GM20000 (cell line): Measurements from ENCODE around the gene MAGI2.
"Not testable (repeated sequence)": the region's sequence is repeated elsewhere in the genome, so short reads cannot be mapped to it uniquely, and the experiment has no call there.

Experiments
- DNase-seq: peaks from one replicate; pipeline ENCODE4 v3.0.0; 2012; ENCODE audit warnings: low spot score
- TF ChIP-seq, protein P1 (sequence below): IDR thresholded peaks from 2 replicates; pipeline ENCODE4 v1.5.1; 2012; ENCODE audit warnings: mild to moderate bottlenecking, control low read depth; ENCODE audit errors: extremely low read depth, missing control alignments

The MAGI2 gene

GRCh38 chr7:78528964-78529363, 924.5 kb downstream of the MAGI2 start:
- TF ChIP-seq, protein P1, sequence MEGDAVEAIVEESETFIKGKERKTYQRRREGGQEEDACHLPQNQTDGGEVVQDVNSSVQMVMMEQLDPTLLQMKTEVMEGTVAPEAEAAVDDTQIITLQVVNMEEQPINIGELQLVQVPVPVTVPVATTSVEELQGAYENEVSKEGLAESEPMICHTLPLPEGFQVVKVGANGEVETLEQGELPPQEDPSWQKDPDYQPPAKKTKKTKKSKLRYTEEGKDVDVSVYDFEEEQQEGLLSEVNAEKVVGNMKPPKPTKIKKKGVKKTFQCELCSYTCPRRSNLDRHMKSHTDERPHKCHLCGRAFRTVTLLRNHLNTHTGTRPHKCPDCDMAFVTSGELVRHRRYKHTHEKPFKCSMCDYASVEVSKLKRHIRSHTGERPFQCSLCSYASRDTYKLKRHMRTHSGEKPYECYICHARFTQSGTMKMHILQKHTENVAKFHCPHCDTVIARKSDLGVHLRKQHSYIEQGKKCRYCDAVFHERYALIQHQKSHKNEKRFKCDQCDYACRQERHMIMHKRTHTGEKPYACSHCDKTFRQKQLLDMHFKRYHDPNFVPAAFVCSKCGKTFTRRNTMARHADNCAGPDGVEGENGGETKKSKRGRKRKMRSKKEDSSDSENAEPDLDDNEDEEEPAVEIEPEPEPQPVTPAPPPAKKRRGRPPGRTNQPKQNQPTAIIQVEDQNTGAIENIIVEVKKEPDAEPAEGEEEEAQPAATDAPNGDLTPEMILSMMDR = no peak

GRCh38 chr7:78523930-78524329, 929.5 kb downstream of the MAGI2 start:
- DNase-seq = no peak
- TF ChIP-seq, protein P1 = no peak

More at GRCh38 chr7:78528964-78529363, 924.5 kb downstream of the MAGI2 start:
- no peak for DNase-seq

- TF ChIP-seq, protein P1 = no peak
Measured at GRCh38 chr7:78521961-78522360, 931.5 kb downstream of the MAGI2 start.

DNA sequence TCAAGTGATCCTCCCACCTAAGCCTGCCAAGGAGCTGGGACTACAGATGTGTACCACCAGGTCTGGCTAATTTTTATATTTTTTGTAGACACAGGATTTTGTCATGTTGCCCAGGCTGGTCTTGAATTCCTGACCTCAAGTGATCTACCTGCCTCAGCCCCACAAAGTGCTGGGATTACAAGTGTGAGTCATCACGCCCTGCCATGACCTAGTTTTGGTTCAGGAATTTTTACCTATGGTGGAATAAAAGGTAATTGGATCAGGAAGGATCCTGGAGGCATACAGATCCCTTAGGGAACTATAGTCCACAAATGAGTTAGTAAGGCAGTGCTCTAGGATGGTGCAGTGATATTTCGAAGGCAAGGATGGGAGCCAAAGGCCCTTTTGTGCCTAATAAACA, 937.0 kb downstream of the MAGI2 start:
- TF ChIP-seq, protein P1 = no peak
- DNase-seq = no peak

More at GRCh38 chr7:78521961-78522360, 931.5 kb downstream of the MAGI2 start:
- DNase-seq = no peak

GRCh38 chr7:78514634-78515033, 938.8 kb downstream of the MAGI2 start:
- TF ChIP-seq, protein P1 = no peak

DNA sequence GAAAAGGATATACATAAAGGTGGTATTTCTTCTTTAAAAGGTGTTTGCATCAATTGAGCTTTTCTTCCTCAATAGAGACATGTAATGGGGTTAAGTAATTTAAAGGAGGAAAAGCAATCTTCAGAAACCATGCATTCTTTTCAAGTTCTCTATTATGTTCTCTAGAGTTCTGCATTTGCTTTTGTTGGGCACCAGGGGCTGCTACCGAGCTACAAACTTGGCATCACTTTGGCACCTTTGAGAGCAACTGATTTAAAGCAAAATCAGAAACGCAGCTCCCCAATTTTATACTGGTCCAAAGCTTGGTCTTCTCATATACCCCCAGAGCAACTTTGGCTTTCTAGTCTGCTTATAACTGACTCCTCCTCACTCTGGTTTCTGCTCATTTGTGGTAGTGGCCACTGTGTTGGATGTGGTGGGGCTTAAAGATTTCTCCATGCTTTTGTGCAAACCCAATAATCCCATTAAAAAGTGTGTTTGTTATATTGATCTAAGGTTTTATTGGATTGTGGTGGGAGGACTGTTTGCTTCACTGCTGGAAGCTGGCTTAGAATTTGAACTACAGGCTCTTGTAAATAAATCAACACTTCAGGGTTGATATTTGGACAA, 942.8 kb downstream of the MAGI2 start:
- DNase-seq = peak; percentile 7
- TF ChIP-seq, protein P1 = peak; percentile 23

More at GRCh38 chr7:78514634-78515033, 938.8 kb downstream of the MAGI2 start:
- no peak for DNase-seq

DNA sequence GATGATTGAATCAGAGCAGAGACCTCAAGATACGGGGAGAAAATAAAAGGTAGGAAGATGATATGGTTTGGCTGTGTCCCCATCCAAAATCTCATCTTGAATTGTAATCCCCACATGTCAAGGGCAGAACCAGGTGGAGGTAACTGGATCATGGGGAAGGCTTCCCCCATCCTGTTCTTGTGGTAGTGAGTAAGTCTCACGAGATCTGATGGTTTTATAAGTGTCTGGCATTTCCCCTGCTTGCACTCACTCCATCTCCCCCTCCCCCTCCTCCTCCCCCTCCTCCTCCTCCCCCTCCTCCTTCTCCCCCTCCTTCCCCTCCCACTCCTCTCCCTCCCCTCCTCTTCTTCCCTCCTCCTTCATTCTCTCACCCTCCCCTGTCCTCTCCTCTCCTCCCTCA, 950.2 kb downstream of the MAGI2 start:
- not testable (repeated sequence) for DNase-seq

DNA sequence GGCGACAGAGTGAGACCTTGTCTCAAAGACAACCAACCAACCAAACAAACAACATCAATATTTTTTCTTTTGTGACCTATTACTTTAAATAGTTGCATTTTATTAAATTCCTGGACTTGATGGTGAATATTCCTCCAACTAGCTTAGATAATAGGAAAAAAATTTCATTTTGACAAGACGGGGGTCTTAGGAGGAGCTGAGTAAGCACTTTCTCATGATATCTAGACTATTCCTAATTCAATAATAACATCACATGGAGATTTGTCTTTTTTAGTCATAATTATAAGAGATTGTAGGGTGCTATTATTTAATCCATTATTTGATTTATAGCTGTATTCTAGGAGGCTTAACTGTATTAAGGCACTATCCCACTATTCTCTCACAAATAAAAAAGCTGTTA, 952.4 kb downstream of the MAGI2 start:
- TF ChIP-seq, protein P1 = no peak
- DNase-seq = no peak
